Inflammatory macrophage treated with lipopolysaccharide for 4 hours (primary cell): ENCODE measurements around the gene C9orf43.
"Not testable (repeated sequence)": the region's sequence is repeated elsewhere in the genome, so short reads cannot be mapped to it uniquely, and the experiment has no call there.

Source experiments
- DNase-seq: peaks from one replicate; pipeline ENCODE4 v3.0.0-alpha.2; 2020

C9orf43 gene, protein sequence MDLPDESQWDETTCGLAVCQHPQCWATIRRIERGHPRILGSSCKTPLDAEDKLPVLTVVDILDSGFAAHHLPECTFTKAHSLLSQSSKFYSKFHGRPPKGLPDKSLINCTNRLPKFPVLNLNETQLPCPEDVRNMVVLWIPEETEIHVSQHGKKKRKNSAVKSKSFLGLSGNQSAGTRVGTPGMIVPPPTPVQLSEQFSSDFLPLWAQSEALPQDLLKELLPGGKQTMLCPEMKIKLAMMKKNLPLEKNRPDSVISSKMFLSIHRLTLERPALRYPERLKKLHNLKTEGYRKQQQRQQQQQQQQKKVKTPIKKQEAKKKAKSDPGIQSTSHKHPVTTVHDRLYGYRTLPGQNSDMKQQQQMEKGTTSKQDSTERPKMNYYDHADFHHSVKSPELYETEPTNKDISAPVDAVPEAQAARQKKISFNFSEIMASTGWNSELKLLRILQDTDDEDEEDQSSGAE

DNA sequence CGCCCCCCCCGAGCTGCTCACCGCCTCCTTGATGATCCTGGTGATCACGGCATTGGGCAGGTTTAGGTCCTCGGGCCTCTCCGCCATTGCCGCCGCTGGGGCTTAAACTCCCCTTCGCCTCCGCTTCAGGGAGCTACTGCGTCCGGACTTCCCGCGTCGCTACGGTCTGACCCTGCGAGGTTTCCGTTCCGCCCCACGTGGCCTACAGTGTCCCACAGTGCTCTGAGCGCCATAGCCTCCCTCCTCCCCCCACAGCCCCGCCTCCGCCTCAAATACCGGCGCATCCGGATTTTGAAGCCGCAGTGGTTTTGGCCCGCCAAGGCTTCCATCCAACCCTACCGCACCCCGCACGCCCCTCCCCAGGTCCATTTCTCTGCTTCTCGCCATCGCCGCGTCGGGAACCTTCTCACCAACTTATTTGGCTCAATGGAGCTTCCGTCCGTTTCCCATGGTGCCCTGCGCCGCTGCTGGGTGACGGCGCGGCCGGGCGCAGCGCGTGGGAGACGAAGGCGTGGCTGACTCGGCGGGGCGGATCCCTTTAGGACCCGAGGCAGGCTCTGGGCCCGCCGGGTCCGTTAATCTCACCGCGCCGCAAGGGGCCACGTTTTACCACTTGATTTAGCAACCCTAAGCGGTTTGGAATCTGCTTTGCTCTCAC, at the start of gene C9orf43, which contains the start of gene POLE3:
TSS of gene C9orf43 (plus strand) at position 541 of the 658 bp plus-strand sequence. CDS start 2,747 bp downstream, outside the sequence.
TSS of gene POLE3 (minus strand) at position 469 of the 658 bp plus-strand sequence. CDS start at position 87, 382 bp downstream.
- DNase-seq: peak; percentile 96

DNA sequence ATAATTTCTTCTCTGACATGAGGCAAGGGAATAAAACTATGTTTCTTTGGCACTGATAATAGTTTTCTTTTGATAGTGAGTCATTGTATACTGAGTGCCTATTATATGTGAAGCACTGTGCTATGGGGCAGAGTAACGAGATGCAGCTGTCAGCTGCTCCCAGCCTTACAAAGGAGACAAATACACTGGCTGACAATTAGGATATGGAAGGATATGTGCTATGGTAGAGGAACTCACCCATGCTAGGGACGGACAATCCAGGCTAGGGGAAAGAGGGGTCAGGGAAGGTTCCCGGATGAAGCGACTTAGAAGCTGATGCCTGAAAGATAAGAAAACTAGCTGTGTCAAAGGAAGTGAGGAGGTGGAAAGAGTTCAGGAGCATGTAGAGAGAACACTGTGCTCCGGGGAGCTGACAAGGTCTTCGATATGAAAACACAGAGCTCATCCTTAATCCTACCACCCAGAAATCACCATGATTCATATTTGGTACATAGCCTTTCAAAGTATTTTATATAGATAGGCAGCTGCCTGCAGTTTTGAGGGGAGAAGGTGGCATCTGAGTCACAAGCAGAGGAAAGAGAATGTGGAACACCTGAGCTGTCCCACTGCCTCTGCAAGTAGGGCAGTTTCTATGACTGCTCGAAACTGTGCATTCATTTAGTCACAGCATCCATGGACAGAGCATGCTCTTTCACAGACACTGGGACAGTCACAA, 49.1 kb upstream of the C9orf43 start:
- no peak for DNase-seq

DNA sequence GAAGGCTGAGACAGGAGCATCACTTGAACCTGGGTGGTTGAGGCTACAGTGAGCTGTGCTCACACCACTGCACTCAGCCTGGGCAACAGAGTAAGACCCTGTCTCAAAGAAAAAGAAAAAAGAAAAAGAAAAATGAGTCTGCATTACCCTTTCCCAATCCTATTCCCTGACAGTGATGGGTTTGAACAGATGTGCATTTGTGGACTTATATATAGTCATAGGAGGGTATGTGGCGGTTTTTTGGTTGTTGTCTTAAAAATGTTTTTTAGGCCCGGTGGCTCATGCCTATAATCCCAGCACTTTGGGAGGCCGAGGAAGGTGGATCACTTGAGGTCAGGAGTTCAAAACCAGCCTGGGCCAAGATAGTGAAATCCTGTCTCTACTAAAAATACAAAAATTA, 47.2 kb upstream of the C9orf43 start:
- no peak for DNase-seq

GRCh38 chr9:113364951-113365350, 45.6 kb upstream of the C9orf43 start:
- no peak for DNase-seq

DNA sequence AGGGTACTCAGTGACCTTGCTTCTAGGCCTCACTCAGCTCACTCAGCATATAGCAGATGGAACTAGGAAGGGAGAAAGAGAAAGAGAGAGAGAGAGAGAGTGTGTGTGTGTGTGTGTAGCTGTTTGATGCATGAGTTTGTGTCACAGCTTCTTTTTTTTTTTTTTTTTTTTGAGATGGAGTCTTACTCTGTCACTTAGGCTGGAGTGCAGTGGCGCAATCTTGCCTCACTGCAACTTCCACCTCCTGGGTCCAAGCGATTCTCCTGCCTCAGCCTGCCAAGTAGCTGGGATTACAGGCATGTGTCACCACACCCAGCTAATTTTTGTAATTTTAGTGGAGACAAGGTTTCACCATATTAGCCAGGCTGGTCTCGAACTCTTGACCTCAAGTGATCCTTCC, 44.9 kb upstream of the C9orf43 start:
- DNase-seq: peak; percentile 54

DNA sequence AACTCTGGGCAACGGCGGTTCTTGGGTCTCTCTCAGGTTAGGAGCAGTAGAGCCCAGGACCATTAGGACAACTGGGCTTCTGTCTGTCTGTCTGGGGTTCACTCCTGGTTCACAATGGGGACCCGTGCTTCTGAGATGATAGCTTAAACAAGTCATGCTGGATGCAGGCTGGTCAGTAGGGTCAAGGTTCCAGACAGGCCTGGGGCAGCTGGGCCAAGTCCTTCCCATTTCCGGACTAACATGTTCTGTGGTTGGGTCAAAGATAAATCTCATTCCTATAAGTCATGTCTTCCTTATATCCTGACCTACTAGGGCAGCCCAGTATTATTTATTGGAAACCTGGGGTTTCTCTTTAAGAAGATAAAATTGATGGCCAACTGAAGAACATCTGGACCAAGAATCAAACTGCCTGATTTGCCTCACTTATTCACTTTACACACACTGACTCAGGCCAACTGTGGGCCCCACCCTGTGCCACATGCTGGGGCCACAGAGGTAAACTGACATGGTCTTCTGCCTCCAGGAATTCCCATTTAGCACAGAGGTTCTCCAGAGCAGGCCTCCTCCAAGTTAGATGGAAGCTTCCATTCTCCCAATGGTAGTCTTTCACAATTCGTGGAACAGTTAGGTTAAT, 42.1 kb upstream of the C9orf43 start:
- no peak for DNase-seq

DNA sequence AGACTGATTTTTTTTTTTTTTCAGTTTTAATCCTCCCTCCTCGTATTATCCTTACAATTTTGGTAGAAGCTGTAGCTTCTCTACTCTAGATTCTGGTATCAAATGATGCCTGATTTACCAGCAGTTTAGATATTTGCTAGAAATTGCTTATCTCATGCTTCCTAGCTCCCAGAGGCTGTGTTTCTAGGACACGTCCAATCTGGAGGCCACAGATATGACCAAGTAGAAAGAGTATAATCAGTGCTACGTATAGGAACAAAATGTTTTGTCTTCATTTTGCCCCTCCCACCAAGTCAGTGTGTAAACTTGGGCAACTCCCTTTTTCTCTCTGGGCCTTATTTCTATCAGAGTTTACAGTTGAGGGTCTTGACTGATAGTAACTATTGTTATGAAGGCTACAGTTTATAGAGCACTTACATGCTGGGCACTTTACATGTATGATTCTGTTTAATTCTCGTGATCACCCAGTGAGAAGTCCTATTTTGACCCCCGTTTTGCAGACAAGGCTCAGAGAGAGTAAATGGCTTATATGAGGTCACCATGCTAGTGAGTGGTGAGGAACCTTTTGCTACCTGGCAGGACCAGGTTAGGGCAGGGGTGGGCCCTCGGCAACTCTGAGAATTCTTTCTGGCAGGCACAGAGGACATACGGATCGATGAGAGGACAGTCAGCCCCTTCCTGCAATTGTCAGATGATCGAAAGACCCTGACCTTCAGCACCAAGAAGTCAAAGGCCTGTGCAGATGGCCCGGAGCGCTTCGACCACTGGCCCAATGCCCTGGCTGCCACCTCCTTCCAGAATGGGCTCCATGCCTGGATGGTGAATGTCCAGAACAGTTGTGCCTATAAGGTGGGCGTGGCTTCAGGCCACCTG, 41.3 kb upstream of the C9orf43 start:
- no peak for DNase-seq

- no peak for DNase-seq
Observed at GRCh38 chr9:113369855-113370140, 40.7 kb upstream of the C9orf43 start.

DNA sequence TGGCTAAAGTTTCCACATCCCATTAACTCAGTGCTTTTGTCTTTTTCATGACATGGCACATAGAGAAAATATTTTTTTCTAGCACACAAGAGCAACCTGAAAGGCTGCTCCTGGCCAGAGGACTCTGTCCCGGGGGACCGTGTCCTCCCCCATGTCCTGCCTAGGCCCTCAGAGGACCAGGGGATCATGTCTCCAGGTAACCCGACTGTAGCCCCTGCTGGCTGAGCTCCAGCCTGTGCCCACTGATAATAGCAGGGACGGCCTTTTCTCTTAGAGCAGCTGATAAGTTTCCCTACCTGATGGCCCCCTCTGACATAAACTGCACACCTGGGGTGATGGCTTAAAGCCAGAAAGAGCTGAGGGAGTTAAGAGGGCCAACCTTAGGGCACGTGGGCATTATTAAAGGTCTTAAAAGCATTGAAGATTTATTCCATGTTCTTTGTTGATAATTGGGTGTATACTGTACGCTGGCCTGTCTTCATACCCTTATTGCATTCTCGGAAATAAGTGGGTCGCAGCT, 39.7 kb upstream of the C9orf43 start:
- no peak for DNase-seq

DNA sequence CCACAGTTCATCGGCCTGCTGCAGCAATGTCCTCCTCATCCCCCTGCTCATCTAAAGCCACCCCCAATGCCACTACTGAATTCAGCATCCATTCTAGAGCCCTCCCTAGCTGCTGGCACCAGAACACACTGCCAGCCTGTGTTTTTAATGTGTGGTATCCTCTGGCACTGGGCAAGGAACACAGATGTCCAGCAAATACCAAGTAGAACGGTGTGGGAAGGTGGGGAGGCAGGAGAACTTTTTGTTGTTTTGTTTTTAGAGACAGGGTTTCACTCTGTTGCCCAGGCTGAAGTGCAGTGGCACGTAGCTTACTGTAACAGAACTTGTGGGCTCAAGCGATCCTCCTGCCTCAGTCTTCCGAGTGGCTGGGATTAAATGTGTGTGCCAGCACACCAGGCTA, 38.5 kb upstream of the C9orf43 start:
- DNase-seq: no peak

- DNase-seq: no peak
Observed at GRCh38 chr9:113373256-113373655, 37.3 kb upstream of the C9orf43 start.

DNA sequence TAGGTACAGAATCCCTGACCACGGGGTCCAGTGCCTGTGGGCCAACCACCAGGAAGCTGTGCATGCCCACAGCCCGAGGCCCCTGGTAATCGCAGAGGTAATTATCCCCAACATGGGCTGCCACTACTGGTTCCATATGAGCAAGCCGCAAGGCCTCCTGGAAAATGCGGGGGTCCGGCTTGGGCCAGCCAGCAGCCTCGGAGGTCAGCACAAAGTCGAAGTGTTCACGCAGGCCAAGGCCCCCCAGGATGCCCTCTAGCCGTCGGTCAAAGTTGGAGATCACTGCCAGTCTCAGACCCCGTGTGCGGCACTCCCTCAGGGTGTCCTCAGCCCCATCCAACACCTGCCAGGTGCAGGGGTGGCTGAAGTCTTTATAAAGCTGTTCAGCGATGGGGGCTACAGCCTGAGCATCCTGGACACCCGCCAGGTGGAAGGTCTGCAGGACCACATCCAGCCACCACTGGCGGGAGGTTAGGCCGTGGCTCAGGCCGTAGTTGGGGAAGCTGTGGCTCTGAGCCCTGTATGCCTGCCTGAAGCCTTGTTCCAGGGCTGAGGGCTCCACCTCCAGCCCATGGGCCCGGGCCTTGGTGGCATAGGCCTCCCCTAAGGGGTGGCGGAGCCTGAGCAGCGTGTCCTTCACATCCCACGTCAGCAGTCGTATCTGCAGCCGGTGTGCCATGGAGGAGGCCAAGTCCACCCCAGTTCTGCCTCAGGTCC, 36.7 kb upstream of the C9orf43 start:
- DNase-seq: no peak

DNA sequence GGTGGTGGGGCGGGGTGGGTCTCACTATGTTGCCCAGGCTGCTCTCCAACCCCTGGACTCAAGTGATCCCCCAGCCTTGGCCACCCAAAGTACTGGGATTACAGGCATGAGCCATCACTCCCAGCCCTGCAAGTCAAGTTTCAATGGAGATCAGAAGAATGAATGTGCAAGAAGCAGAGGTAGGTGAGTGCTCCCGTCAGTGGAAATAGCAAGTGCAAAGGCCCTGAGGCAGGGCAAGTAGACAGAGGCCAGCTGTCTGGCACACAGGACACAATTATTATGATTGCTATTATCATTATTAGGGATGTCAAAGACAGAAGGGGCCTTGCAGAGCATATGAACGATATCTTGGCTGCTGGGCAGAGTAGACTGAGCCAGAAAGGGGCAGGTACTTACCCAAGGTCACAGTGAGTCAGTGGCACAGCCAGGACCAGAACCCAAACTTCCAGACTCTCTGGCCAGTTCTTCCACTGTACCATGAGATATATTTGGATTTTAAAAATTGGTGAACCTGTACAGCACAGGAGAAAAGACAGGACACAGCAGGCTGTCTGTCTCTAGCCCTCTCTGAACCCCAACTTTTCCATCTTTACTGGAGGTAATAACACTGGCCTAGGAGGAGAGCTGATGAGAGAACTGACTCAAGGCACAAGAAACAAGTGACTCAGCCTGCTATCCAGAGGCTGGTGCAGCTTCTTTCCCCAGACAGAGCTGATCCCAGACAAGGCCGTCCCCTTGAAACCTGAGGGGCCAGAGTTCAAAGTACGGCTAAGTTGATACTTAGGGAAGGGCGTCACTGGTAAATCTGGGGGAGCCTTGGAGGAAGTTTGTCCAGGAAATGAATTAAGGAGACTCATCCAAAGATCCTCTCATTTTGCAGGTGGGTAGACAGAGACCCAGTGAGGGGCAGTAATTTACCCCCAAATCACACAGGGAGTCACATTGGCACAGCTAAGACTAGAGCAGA, 35.2 kb upstream of the C9orf43 start:
- DNase-seq: no peak

- peak; percentile 76 for DNase-seq
Observed at GRCh38 chr9:113376634-113377567, 33.6 kb upstream of the C9orf43 start, which contains the start of gene HDHD3. HDHD3 (minus strand) TSS chr9:113376986; CDS start chr9:113374354, 2,632 bp downstream.

GRCh38 chr9:113379094-113379828, 31.3 kb upstream of the C9orf43 start:
- DNase-seq: not testable (repeated sequence)

DNA sequence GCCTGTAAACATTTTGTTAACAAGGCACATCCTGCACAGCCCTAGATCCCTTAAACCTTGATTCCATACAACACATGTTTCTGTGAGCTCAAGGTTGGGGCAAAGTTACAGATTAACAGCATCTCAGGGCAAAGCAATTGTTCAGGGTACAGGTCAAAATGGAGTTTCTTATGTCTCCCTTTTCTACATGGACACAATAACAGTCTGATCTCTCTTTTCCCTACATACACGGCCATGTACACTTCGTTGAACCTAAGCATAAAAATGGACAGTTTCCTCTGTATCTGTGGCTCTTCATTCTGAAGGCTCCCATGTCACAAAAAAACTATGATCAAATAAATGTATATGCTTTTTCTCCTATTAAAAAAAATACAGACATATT, 30.7 kb upstream of the C9orf43 start:
- DNase-seq: not testable (repeated sequence)

GRCh38 chr9:113380869-113381378, 29.6 kb upstream of the C9orf43 start:
- DNase-seq: no peak

DNA sequence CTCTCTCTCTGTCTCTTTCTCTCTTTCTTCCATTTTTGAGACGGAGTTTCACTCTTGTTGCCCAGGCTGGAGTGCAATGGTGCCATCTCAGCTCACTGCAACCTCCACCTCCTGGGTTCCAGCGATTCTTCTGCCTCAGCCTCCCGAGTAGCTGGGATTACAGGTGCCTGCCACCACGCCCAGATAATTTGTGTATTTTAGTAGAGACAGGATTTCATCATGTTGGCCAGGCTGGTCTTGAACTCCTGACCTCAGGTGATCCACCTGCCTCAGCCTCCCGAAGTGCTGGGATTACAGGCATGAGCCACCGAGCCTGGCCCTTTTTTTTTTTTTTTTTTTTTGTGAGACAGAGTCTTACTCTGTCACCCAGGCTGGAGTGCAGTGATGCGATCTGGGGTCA, 29.1 kb upstream of the C9orf43 start:
- DNase-seq: not testable (repeated sequence)
